HG02943 (cell line): ENCODE data around the gene ALOX15B.

Experiments used
- ATAC-seq: cut with Tn5 transposase; IDR thresholded peaks from one replicate; pipeline ENCODE4 v1.9.1; 2021; ENCODE audit warnings: mild to moderate bottlenecking, low read depth, moderate library complexity; ENCODE audit not compliant: unreplicated experiment

ALOX15B gene

DNA sequence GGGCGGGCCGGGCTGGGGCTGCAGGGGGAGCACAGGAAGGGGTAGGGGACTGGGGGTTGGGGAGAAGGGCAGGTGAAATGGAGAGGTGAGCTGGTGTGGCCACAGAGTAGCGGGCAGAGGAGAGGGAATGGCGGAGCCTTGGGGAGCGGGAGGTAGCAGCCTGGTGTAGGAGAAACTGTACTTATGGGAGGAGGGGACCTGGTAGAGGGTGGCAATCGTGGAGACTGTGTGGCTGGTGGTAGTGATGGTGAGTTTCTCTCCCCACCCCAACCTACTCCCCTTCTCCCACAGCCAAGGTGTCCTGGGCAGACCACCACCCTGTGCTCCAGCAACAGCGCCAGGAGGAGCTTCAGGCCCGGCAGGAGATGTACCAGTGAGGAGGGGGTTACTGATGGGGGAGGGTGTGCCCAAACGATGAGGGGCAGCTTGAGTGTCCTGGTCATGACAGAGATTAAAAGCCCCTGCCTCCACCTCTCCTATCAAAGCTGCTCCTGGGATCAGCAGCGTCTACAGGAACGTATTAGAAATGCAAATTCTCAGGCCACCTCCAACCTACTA is 831 bp downstream of the ALOX15B start:
- ATAC-seq, result no peak

DNA sequence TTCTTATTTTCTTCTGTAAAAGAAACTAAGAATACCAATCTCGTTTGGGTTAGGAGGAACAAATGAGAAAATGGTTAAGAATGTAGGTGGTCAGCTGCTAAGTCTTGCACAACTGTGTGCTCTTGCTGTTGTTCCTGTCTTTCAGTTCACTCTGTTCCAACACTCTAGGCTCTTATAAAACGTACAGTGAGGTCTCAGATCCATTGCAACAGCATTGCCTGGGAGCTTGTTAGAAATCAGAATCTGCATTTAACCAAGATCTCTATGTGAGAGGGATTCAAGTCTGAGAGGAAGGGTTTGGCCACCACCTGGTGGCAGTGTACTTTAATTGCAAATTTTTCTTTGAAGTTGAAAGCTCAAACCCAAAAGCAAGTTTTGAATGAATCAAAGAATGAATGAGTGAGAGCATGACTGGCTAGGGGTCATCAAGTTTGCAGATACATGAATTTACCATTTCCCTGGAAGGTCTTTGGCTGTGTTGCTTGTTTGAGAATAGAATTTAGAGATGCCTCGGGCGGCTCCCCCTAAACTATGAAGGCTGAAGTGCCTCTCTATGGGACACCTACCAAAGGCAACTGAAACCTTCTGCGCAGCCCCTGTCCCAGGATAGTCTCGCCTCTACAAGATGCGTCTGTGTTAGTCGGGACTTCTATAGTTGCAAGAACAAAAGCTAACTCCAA is 2.5 kb downstream of the ALOX15B start:
- no peak for ATAC-seq

DNA sequence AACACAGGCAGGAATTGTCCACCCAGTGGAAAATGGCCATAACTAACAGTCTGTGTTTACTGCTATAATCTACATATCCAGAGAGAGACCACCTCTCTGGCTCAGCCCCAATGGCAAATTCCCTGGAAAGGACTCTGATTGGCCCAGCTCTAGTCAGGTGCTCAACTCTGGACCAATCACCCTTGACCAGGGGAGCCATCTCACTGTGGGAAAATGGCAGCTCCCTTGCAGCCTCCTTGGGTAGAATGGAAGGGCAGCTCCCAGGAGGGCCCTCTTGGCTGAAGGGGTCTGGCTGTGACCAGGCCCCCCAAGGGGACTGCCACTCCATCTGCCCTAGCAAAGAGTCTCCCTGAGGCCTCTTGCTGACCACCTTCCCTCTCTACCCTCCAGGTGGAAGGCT is 3.1 kb downstream of the ALOX15B start:
- ATAC-seq, result no peak

DNA sequence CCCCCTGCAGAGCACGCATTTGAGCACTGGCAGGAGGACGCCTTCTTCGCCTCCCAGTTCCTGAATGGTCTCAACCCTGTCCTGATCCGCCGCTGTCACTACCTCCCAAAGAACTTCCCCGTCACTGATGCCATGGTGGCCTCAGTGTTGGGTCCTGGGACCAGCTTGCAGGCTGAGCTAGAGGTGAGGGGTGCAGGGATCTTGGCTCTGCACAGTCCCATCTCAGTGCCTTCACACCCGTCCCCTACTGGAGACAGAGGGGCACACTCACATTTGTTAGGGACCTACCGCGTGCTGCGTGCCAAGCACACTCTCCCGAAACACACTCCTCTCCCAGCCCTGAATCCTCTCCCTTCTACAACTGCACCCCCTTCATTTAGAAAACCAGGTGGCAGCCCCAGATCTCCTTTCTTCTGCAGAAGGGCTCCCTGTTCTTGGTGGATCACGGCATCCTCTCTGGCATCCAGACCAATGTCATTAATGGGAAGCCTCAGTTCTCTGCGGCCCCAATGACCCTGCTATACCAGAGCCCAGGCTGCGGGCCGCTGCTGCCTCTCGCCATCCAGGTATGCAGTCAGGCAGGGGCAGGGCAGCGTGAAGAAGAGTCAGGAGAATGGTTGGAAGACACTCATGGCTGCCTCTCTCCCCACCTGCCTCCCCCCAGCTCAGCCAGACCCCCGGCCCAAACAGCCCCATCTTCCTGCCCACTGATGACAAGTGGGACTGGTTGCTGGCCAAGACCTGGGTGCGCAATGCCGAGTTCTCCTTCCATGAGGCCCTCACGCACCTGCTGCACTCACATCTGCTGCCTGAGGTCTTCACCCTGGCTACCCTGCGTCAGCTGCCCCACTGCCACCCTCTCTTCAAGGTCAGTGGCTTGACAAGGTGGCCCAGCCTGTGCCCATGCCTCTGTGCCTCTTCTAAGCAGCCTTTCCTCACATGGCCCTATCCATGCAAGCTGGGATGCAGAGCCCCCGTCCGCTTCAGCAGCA is 6.3 kb downstream of the ALOX15B start:
- ATAC-seq, result no peak

DNA sequence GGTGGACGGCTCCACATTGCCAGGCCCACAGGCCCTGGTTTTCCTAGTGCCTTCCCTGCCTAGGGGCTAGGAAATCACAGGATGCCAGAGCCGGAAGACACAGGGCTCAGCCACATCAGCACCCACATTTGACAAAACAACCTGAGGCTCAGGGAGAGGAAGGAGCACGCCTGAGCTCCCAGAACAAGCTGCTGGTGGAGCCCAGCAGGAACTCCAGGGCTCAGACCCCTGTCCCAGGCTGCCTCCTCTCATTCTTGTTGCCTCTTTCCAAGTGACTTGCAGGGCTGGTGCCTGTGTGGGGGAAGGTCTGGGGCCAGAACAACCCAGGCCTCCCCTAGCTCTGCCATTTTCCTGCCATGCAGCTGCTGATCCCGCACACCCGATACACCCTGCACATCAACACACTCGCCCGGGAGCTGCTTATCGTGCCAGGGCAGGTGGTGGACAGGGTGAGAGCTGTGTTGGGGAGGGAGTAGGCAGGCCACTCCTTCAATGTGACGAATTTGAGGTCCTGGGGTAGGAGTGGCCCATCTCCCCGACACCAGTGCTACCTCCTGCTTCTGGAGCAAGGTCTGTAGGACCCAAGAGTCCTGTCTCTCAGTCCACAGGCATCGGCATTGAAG is 7.6 kb downstream of the ALOX15B start:
- ATAC-seq, result no peak

DNA sequence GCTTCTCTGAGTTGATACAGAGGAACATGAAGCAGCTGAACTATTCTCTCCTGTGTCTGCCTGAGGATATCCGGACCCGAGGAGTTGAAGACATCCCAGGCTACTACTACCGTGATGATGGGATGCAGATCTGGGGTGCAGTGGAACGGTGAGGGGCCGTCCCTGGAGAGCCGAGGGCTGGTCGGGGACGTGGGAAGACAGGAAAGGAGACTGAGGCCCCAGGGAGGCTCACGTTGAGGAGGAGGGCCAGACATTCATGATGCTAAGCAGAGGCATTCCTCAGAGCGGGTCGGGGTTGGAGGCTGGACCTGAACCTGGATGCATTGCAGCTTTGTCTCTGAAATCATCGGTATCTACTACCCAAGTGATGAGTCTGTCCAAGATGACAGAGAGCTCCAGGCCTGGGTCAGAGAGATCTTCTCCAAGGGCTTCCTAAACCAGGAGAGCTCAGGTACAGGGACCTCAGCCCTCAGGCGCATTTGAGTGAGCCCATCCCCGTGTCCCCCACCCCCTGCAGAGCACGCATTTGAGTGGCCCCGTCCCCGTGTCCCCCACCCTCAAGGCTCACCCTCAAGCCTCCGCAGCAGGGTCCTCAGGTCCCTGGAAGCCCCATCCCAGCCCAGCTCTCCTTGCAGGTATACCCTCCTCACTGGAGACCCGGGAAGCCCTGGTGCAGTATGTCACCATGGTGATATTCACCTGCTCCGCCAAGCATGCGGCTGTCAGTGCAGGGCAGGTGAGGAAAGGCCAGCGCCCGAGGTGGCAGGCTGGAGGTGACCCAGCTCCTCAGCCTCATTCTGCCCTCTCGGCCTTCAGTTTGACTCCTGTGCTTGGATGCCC is 8.3 kb downstream of the ALOX15B start:
- no peak for ATAC-seq

DNA sequence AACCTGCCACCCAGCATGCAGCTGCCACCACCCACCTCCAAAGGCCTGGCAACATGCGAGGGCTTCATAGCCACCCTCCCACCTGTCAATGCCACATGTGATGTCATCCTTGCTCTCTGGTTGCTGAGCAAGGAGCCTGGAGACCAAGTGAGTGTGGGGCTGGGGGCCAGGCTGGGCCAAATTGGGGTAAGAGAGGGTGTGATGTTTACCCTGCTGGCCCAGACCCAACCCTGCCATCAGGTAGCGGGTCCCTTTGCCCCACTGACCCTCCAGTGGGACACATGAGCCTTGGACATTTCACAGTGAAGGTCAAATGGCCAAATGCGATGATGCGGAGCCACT is 8.9 kb downstream of the ALOX15B start:
- no peak for ATAC-seq

DNA sequence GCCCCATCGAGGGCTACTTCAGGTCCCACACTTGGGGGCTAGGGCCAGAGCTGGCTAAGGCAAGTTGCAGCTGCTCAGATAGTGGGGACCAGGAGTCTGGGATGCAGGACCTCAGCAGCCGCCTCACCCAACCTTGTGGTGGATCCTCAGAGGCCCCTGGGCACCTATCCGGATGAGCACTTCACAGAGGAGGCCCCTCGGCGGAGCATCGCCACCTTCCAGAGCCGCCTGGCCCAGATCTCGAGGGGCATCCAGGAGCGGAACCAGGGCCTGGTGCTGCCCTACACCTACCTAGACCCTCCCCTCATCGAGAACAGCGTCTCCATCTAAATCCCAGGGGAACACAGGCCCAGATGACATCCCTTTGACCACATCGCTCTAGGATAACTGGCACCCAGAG is 9.4 kb downstream of the ALOX15B start:
- no peak for ATAC-seq

DNA sequence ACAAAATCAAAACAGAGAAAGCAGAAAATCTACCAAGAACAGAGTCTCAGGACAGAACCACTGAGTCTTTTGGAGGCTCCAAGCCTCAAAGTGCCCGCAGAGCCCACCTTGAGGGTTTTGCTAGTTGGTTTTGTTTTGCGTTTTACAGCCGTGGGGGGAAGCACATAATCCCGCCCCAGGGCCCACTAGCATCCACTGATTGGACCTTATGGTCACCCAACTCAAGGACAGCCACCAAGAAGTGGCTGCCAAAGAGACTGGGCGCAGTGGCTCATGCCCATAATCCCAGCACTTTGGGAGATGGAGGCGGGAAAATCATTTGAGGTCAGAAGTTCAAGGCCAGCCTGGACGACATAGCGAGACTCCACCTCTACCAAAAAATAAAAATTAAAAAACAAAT is 9.9 kb downstream of the ALOX15B start:
- ATAC-seq, result no peak

DNA sequence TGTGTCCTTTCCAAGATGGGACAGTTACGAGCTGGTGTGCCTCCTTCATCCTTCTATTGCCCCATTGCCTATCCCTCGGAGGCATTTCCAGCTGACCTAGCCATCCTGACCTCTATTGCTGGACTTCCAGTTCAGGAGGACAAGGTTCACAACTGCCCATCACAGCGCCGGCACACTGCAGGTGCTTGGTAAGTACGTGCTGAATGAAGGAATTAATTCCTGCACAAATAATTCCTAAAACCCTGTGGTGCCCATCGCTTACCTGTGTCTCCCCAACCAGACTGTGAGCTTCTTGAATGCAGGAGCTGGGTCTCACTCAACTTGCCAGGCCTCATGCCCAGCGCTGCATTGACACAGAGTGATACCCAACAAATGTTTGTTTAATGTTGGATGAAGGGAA is 13.0 kb downstream of the ALOX15B start:
- no peak for ATAC-seq

DNA sequence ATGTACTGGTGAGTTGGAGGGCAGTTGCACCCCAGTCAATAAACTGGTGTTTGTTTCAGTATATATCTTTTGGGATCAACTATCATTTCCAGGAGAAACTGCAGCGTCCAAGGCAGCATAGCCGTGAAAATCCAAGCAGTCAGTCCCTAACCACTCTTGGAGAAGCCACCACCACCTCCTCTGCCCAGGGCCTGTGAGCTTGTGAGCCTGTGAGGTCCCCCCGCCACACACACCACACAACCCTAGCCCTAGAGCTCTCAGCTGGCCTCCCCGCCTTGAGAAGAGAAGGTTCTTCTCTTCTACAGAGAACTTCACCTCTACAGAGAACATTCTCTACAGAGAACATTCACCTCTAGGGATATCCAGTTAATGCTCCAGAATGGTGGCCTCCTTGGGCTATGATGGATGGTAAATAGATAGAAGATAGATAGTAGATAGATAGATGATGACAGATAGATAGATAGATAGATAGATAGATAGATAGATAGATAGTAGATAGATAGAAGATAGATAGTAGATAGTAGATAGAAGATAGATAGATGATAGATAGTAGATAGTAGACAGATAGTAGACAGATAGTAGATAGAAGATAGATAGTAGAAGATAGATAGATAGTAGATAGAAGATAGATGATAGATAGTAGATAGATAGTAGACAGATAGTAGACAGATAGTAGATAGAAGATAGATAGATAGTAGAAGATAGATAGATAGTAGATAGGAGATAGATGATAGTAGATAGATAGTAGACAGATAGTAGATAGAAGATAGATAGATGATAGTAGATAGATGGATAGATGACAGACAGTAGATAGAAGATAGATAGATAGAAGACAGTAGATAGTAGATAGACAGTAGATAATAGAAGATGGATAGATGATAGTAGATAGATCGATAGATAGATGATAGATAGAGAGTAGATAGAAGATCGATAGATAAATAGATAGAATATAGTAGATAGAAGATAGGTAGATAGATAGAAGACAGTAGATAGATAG is 13.7 kb downstream of the ALOX15B start:
- no peak for ATAC-seq

DNA sequence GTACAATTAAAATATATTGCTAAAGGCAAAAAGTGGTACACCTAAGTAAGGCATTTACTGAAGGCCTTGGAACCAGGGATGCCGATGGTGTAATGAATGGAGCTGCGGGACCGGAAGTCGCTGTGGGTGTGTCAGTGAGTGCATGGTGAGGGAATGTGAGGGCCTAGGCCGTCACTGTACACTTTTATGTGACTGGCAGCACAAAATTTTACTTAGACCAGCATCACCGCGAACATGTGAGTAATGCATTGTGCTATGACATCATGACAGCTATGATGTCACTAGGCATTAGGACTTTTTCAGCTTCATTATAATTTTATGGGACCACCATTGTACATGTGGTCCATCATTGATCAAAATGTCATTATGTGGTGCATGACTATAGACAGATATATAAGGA is 14.7 kb downstream of the ALOX15B start:
- ATAC-seq, result no peak

DNA sequence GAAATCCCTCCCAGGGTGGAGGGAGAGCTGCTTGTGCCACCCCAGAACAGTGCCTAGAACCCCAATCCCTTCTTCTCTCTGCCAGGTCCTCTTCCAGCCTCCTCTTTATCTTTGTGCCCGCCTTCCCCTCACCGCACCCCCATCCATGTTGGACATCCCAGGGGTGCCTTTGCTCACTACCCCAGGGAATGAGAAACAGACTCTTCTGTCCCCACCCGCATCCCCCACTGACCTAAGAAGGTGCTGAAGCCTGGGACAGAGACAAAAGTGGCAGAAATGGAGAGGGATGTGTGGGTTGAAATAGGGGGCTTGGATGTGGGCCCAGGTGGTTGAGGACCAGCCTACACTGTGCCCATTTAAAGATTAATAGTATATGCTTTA is 17.0 kb downstream of the ALOX15B start:
- ATAC-seq, result no peak

DNA sequence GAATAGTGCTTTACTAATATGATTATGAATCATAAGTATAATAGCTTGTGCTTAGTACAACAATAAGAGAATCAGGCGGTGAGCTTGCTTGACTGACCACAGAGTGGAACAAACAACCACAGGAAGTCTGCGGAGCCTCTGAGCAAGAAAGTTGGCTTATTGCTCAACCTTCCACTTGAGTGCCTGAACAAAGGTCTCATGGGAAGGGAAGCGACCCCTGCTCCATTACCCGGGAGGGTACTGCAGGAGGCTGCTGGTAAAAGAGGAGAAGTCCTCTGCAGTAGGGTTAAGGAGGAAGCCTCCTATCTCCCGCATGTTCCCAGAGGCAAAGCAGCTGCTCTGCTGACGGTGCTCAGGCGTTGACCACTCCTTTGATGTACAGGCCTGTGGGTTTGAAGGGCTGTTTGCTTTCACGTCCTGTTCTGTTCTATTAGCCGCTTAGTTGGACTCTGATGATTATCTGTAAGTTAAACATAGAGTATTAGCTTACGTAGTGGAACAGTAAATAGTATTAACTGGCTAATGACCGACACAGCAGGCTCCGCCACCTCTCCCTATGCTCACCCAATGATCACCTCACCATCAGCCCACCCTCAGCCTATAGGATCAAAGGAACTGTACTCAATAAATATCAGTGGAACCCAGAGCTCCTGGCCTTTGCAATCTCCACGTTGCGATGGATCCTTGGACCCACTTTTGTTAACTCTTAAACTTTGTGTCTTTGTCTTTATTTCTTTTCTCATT is 17.5 kb downstream of the ALOX15B start:
- ATAC-seq, result no peak

DNA sequence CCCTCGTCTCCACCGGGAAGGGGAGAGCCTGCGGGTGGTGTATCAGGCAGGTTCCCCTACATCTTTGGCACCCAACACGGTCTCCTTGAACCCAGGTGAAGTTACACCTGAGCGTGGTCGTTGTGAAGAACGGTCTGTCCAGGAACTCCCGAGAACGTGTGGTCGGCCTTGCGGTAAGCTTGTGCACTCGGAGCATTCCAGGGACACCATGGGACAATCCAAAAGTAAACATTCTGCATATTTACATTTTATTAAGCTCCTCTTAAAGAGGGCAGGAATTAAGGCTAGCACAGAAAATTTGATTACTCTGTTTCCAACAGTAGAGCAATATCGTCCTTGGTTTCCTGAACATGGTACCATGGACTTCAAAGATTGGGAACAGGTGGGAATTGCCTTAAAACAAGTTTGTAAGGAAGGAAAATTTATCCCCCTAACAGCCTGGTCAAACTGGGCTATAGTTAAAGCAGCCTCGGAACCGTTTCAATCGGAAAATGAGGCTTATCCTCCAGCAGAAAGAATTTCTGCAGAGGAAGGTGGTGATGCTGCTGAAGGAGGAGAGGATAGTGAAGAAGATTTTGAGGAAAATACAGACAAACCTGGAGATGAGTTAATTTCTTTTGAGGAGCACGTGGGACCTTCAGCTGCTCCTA is 18.2 kb downstream of the ALOX15B start:
- no peak for ATAC-seq

DNA sequence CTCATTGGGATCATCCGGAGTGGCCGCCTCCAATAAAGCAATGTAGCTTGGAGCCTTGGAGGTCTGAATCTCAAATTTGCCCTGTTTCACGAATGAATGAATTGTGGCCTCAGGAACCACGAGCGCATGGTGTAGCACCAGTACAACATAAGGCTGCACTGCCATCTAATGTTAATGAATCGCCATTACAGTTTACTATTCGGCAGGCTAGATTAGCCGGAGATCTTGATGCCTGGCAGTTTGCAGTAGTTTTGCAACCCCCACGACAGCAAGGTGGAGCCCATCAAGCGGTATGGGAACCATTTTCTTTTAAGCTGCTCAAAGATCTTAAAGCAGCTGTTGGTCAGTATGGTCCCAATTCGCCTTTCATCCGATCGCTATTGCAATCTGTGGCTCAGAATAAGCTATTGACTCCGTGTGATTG is 18.8 kb downstream of the ALOX15B start:
- no peak for ATAC-seq

DNA sequence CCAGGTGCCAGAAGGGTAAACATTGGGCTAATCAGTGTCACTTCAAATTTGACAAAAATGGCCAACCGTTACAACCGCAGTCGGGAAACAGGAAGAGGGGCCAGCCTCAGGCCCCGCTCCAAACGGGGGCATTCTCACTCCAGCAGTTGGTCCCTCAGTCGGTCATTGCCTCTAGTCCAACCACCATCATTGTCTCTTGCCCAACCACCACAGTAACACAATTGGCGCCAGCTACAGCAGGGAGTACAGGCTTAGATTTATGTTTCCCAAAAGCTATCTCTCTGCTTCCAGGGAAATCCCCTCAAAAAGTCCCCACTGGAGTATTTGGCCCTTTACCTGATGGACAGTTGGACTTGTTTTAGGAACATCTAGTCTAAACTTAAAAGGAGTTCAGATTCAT is 20.3 kb downstream of the ALOX15B start:
- no peak for ATAC-seq

DNA sequence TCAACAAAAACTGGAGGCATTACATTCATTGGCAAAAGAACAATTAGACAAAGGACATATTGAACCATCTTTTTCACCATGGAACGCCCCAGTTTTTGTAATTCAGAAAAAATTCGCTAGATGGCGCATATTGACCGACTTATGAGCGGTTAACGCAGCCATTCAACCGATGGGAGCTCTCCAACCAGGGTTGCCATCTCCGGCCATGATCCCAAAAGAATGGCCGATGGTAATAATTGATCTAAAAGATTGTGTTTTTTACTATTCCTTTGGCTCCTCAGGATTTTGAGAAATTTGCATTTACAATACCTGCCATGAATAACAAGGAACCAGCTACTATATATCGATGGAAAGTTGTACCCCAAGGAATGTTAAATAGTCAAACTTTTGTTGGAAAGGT is 21.4 kb downstream of the ALOX15B start:
- ATAC-seq, result no peak
